ENCODE results near the gene SH3BP5. TPM values are rescaled to one million over a fixed set of nuclear protein-coding genes. Genes with fewer than 3 reads are reported as not detected.

SH3BP5 gene
- total and polyA plus RNA-seq, 12 donors = 119 to 1,158 (median 180) TPM

DNA sequence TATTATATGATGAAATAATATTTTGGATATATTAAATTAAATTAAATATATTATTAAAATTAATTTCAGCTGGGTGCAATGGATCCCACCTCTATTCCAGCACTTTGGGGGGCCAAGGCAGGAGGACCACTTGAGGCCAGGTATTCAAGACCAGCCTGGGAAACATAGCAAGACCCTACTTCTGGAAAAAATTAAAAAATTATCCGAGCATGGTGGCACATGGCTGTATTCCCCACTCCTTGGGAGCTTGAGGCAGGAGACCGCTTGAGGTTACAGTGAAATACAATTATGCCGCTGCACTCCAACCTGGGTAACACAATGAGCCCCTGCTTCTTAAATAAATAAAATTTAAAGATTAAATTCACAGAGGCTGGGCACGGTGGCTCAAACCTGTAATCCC lies 61.4 kb downstream of the SH3BP5 start:
- no peaks in the 10 kb centered on the region for H3K9me3 ChIP-seq (replicated peaks in 1 of 3)
- H3K27me3 ChIP-seq = no peaks in the 10 kb centered on the region
- peaks cover 35 to 73% of the 10 kb centered on the region in 2 donors for H3K4me1 ChIP-seq (replicated peaks in 1 of 2)
- H3K27ac ChIP-seq = peak overlapping the region in 2 of 5 donors; percentile 62 to 94
- peak in 5 of 7 donors; percentile 4 to 51 (median 12) for DNase-seq
- TF ChIP-seq, protein P1, sequence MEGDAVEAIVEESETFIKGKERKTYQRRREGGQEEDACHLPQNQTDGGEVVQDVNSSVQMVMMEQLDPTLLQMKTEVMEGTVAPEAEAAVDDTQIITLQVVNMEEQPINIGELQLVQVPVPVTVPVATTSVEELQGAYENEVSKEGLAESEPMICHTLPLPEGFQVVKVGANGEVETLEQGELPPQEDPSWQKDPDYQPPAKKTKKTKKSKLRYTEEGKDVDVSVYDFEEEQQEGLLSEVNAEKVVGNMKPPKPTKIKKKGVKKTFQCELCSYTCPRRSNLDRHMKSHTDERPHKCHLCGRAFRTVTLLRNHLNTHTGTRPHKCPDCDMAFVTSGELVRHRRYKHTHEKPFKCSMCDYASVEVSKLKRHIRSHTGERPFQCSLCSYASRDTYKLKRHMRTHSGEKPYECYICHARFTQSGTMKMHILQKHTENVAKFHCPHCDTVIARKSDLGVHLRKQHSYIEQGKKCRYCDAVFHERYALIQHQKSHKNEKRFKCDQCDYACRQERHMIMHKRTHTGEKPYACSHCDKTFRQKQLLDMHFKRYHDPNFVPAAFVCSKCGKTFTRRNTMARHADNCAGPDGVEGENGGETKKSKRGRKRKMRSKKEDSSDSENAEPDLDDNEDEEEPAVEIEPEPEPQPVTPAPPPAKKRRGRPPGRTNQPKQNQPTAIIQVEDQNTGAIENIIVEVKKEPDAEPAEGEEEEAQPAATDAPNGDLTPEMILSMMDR (IDR thresholded peaks at IDR 0.05) = no peak
- no peak for TF ChIP-seq POLR2A (IDR thresholded peaks at IDR 0.05)
- no peak overlapping the region for H3K4me3 ChIP-seq
- peaks cover 0 to 8% of the 10 kb centered on the region in 2 donors for H3K36me3 ChIP-seq (replicated peaks in 1 of 2)
- WGBS, 4 donors = 86 to 91% (median 90%) methylated on average over 4 of the region's 4 CpGs
- intact Hi-C loops (cut with DNase I) = no loop called here

DNA sequence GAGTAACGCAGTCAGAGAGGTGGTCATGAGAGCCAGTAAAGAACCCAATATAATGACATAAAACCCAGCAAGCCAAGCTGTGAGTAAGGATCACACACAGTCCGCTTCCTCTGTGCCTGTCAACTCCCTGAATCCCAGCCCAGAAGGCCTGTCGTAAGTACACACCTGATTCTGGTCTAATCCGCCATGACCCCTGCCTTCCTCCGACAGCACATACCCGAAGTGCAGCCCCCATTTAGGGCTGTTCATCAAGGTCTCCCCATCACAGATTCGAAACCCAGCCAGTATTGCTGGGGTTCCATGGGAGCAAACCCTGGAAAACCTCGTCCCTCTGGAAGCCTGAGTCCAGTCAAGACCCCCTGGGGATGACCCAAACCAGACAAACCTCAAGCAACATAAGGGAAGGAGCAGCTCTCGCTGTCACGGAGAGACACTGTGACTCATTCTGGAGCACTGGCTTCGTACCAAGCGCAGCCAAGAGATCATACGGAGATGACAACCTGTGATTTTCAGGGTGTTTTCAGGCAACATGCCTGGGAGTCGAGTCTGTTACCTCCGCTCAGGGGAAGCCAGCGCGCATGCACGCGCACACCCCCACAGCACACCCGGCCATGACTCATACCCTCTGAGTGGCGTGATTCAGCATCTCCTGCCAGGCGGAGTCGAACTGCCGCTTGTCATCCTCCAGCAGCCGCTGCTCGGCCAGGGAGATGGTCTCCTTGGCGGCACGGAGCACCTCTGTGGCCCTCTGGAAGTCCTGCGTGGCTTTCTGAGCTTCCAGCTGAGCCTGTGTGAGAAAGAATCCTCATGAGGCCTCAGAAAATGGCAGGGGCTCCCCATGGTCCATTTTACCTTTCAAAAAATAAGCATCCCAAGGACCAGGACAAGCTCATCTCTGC lies 63.0 kb downstream of the SH3BP5 start:
- peak overlapping the region; percentile 69 to 94 (median 89) for H3K27ac ChIP-seq
- no peak overlapping the region for H3K4me3 ChIP-seq
- TF ChIP-seq, protein P1 (IDR thresholded peaks at IDR 0.05) = no peak
- peak; percentile 37 to 87 for TF ChIP-seq POLR2A (IDR thresholded peaks at IDR 0.05)
- intact Hi-C loops (cut with DNase I) = loop anchor here (5.0 to 10.0 kb wide), 4 partner anchors 63 to 133 kb away; partner anchors contain the start of gene SH3BP5 (in 2 of the 2)
- peaks cover 0 to 11% of the 10 kb centered on the region in 2 donors for H3K36me3 ChIP-seq (replicated peaks in 1 of 2)
- H3K9me3 ChIP-seq (replicated peaks in 1 of 3) = no peaks in the 10 kb centered on the region
- H3K27me3 ChIP-seq = no peaks in the 10 kb centered on the region
- peak; percentile 94 to 98 (median 98) for DNase-seq
- H3K4me1 ChIP-seq (replicated peaks in 1 of 2) = peaks cover 44 to 78% of the 10 kb centered on the region in 2 donors
- 29 to 78% (median 44%) methylated on average over 7 to 29 of the region's 29 CpGs for WGBS, 4 donors

DNA sequence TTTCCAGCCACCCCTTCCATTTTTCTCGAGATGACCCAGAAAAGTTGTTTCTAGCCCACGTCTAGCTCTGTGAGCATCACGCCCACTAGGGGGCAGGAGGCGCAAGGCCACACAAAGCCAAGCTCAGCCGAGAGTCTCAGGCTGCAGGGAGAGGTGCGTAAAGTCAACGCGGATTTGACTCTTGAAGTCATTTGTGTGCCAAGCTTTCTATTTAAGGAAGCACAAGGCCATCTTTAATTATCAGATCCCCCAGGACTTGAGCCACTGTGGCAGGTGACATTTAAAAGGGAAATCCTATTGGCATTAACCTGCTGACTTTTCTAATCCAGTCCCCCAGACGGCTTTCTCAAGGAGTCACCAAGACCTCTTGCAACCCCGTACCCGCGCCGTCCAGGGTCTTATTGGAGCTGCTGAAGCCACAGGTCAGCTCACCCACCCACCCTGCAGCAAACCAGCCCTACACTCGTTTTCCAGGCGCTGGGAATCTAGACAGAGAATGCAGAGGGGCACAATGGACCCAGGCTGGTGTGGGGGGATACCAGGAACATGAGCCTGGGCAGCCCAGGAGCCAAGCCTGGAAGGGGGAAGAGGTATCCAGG lies 64.3 kb downstream of the SH3BP5 start:
- 17 to 20% (median 18%) methylated on average over 13 to 15 of the region's 15 CpGs for WGBS, 4 donors
- Histone ChIP-seq H3K4me1 (replicated peaks in 1 of 2) (peaks cover 54 to 83% of the 10 kb centered on the region in 2 donors), H3K9me3 (replicated peaks in 1 of 3) (no peaks in the 10 kb centered on the region), H3K36me3 (replicated peaks in 1 of 2) (peaks cover 0 to 11% of the 10 kb centered on the region in 2 donors), H3K4me3 (no peak overlapping the region), H3K27ac (peak overlapping the region; percentile 69 to 94 (median 89)), H3K27me3 (no peaks in the 10 kb centered on the region)
- intact Hi-C loops (cut with DNase I) = loop anchor here (5.0 to 10.0 kb wide), 4 partner anchors 64 to 134 kb away; partner anchors contain the start of gene SH3BP5 (in 2 of the 2)
- TF ChIP-seq, protein P1 (IDR thresholded peaks at IDR 0.05) = peak; percentile 91 to 98 (median 96)
- TF ChIP-seq POLR2A (IDR thresholded peaks at IDR 0.05) = no peak
- DNase-seq = peak; percentile 87 to 96 (median 93)

DNA sequence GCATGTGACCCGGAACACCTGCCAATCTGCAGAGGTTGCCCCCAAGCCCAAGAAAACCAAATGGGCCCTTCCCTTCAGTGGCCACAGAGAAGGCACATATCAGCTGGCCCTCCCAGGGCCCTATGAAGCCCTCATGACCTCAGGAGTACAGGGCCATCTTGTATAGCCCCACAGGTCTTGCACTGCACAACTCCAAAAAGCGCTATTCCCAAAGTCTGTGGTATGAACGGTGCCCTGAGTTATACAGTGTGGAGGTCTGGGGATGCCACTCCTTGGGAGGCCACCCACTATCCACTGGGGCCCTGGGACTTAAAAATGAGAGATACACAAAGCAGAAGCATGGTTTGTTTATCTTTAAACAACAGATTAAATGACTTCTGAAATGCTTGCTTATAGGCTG lies 64.9 kb downstream of the SH3BP5 start:
- Histone ChIP-seq H3K4me3 (no peak overlapping the region), H3K27ac (peak overlapping the region; percentile 19 to 94 (median 89)), H3K4me1 (replicated peaks in 1 of 2) (peaks cover 49 to 80% of the 10 kb centered on the region in 2 donors), H3K27me3 (no peaks in the 10 kb centered on the region), H3K36me3 (replicated peaks in 1 of 2) (peaks cover 0 to 11% of the 10 kb centered on the region in 2 donors), H3K9me3 (replicated peaks in 1 of 3) (no peaks in the 10 kb centered on the region)
- WGBS, 4 donors = 80 to 97% (median 94%) methylated on average over 2 to 3 of the region's 3 CpGs
- DNase-seq = peak in 3 of 7 donors; percentile 4 to 54 (median 11)
- intact Hi-C loops (cut with DNase I) = loop anchor here (5.0 to 10.0 kb wide), 4 partner anchors 65 to 135 kb away; partner anchors contain the start of gene SH3BP5 (in 2 of the 2)
- TF ChIP-seq, protein P1 (IDR thresholded peaks at IDR 0.05) = no peak

Measured in adrenal gland (tissue), 12 donors.